Measurements from ENCODE around the gene GK2. TPM values are rescaled to one million over a fixed set of nuclear protein-coding genes. Genes with fewer than 3 reads are reported as not detected.

Gene GK2
- total RNA-seq, 2 donors from 2014 or later: not detected

Other genes starting within 250 kb of the GK2 start
- gene NAA11, start 82.2 kb downstream of the GK2 start, total RNA-seq: not detected

All from activated naive CD4-positive, alpha-beta T cell treated with anti-CD3 and anti-CD28 coated beads, Interleukin-2, amount 50 U/mL, for 72 hours (primary cell).